Dendritic cell treated with granulocyte-macrophage colony-stimulating factor and Interleukin-4, amounts not matched to agents 40 ng/mL and 50 ng/mL, for 4 days (primary cell): ENCODE data around the gene GTF2I.
"Not testable (repeated sequence)": the region's sequence is repeated elsewhere in the genome, so short reads cannot be mapped to it uniquely, and the experiment has no call there.

Source experiments
- H3K27ac Mint-ChIP-seq: one replicate; pipeline ENCODE4 v1.8.0; 2022; ENCODE audit warnings: mild to moderate bottlenecking, mixed read lengths
- H3K27me3 Mint-ChIP-seq: one replicate; pipeline ENCODE4 v1.8.0; 2022; ENCODE audit warnings: mild to moderate bottlenecking, mixed read lengths
- H3K36me3 Mint-ChIP-seq: one replicate; pipeline ENCODE4 v1.8.0; 2022; ENCODE audit warnings: low read depth, mixed read lengths
- H3K4me1 Mint-ChIP-seq: one replicate; pipeline ENCODE4 v1.8.0; 2022; ENCODE audit warnings: low read depth, mixed read lengths
- H3K4me3 Mint-ChIP-seq: one replicate; pipeline ENCODE4 v1.8.0; 2022; ENCODE audit warnings: mild to moderate bottlenecking, moderate library complexity, mixed read lengths
- H3K9me3 Mint-ChIP-seq: one replicate; pipeline ENCODE4 v1.8.0; 2022; ENCODE audit warnings: mixed read lengths
- intact Hi-C: fragments of 100-400 bp; cut with micrococcal nuclease; formaldehyde crosslinking; loops from one replicate; pipeline ENCODE4 v1.15.0; 2022

Gene GTF2I

GRCh38 chr7:74797848-74798622, 140.5 kb downstream of the GTF2I start:
- H3K4me1 Mint-ChIP-seq, H3K4me3 Mint-ChIP-seq, H3K27me3 Mint-ChIP-seq, intact Hi-C loops, H3K27ac Mint-ChIP-seq, H3K36me3 Mint-ChIP-seq, H3K9me3 Mint-ChIP-seq: not testable (repeated sequence)

DNA sequence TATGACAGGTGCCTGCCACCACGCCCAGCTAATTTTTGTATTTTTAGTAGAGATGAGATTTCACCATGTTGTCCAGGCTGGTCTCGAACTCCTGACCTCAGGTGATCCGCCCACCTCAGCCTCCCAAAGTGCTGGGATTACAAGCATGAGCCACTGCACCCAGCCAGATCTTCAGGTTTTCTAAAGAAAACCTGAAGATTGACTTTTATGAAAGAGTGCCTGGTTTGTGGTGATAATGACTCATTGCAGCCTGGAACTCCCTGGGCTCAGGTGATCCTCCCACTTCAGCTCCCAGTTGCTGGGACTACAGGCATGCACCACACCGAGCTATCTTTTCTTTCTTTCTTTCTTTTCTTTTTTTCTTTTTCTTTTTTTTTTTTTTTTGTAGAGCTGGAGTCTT, 141.1 kb downstream of the GTF2I start:
- H3K9me3 Mint-ChIP-seq, H3K36me3 Mint-ChIP-seq, H3K27ac Mint-ChIP-seq, H3K27me3 Mint-ChIP-seq, H3K4me3 Mint-ChIP-seq, H3K4me1 Mint-ChIP-seq, intact Hi-C loops: not testable (repeated sequence)
